ENCODE data around the gene DIAPH1. TPM values are rescaled to one million over a fixed set of nuclear protein-coding genes. Genes with fewer than 3 reads are reported as not detected.

The DIAPH1 gene
- total RNA-seq, 1 donor from 2014 or later, result 118 TPM

DNA sequence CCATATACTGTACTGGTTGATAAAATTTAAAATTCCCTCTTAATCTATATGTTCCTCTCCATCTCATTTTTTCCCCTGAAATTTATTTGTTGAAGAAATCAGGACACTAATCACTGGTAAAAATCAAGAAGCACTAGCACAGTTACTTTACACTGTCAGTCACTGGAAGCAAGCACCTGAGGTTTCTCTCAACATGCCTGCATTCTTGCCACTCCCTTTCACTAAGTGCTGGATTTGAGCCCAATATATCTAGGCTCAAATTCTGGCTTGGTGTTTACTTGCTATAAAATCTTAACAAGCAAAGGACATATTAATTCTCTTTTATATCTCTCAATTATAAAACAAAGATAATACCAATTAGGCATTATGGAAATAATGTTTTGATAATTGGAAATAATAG is 58.6 kb downstream of the DIAPH1 start:
- H3K9me3 ChIP-seq, result no peaks in the 10 kb centered on the region
- ATAC-seq (peak; percentile 63 to 83), DNase-seq (no peak)
- H3K36me3 ChIP-seq, result peaks cover 19% of the 10 kb centered on the region
- H3K27ac ChIP-seq, result peak overlapping the region; percentile 82
- intact Hi-C loops (cut with DNase I), result no loop called here
- H3K27me3 ChIP-seq (ENCODE audit: low read depth), result no peaks in the 10 kb centered on the region
- TF ChIP-seq, protein P1, sequence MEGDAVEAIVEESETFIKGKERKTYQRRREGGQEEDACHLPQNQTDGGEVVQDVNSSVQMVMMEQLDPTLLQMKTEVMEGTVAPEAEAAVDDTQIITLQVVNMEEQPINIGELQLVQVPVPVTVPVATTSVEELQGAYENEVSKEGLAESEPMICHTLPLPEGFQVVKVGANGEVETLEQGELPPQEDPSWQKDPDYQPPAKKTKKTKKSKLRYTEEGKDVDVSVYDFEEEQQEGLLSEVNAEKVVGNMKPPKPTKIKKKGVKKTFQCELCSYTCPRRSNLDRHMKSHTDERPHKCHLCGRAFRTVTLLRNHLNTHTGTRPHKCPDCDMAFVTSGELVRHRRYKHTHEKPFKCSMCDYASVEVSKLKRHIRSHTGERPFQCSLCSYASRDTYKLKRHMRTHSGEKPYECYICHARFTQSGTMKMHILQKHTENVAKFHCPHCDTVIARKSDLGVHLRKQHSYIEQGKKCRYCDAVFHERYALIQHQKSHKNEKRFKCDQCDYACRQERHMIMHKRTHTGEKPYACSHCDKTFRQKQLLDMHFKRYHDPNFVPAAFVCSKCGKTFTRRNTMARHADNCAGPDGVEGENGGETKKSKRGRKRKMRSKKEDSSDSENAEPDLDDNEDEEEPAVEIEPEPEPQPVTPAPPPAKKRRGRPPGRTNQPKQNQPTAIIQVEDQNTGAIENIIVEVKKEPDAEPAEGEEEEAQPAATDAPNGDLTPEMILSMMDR (IDR thresholded peaks at IDR 0.05), result no peak
- no peak overlapping the region for H3K4me3 ChIP-seq
- H3K4me1 ChIP-seq, result peaks cover 41% of the 10 kb centered on the region

- TF ChIP-seq, protein P1 (IDR thresholded peaks at IDR 0.05), result no peak
- intact Hi-C loops (cut with DNase I), result no loop called here
- ATAC-seq (peak in 1 of 2 donors; percentile 44), DNase-seq (no peak)
- Histone ChIP-seq H3K27ac (peak overlapping the region; percentile 82), H3K36me3 (peaks cover 19% of the 10 kb centered on the region), H3K4me3 (no peak overlapping the region), H3K9me3 (no peaks in the 10 kb centered on the region), H3K4me1 (peaks cover 39% of the 10 kb centered on the region), H3K27me3 (ENCODE audit: low read depth) (no peaks in the 10 kb centered on the region)
Observed at GRCh38 chr5:141559461-141559860, 59.3 kb downstream of the DIAPH1 start.

GRCh38 chr5:141558150-141558549 is 60.6 kb downstream of the DIAPH1 start:
- TF ChIP-seq, protein P1 (IDR thresholded peaks at IDR 0.05), result no peak
- DNase-seq, result no peak
- no peak overlapping the region for H3K4me3 ChIP-seq
- no peak for ATAC-seq
- H3K9me3 ChIP-seq, result no peaks in the 10 kb centered on the region
- intact Hi-C loops (cut with DNase I), result no loop called here
- H3K27me3 ChIP-seq (ENCODE audit: low read depth), result no peaks in the 10 kb centered on the region
- peaks cover 37% of the 10 kb centered on the region for H3K4me1 ChIP-seq
- H3K27ac ChIP-seq, result peak overlapping the region; percentile 82
- H3K36me3 ChIP-seq, result peaks cover 19% of the 10 kb centered on the region

- Histone ChIP-seq H3K27me3 (ENCODE audit: low read depth) (no peaks in the 10 kb centered on the region), H3K4me3 (no peak overlapping the region), H3K36me3 (peaks cover 19% of the 10 kb centered on the region), H3K4me1 (peaks cover 37% of the 10 kb centered on the region), H3K27ac (peak overlapping the region; percentile 82), H3K9me3 (no peaks in the 10 kb centered on the region)
- TF ChIP-seq, protein P1 (IDR thresholded peaks at IDR 0.05), result peak; percentile 80
- intact Hi-C loops (cut with DNase I), result no loop called here
- DNase-seq (peak; percentile 78), ATAC-seq (peak; percentile 38 to 79)
Observed at GRCh38 chr5:141557681-141558136, 61.1 kb downstream of the DIAPH1 start.

GRCh38 chr5:141547921-141548320 is 70.9 kb downstream of the DIAPH1 start:
- TF ChIP-seq, protein P1 (IDR thresholded peaks at IDR 0.05), result no peak
- no peak overlapping the region for H3K4me3 ChIP-seq
- DNase-seq, result no peak
- ATAC-seq, result no peak
- peaks cover 34% of the 10 kb centered on the region for H3K36me3 ChIP-seq
- H3K9me3 ChIP-seq, result peaks cover 19% of the 10 kb centered on the region
- no peak overlapping the region for H3K27ac ChIP-seq
- H3K4me1 ChIP-seq, result no peaks in the 10 kb centered on the region
- no peaks in the 10 kb centered on the region for H3K27me3 ChIP-seq (ENCODE audit: low read depth)
- intact Hi-C loops (cut with DNase I), result no loop called here

Data from lower lobe of right lung (tissue), 2 donors.